Activated T-cell treated with anti-CD3 and anti-CD28 coated beads for 48 hours (primary cell): Measurements from ENCODE around the gene BCL3.

ENCODE experiments used
- DNase-seq: peaks from one replicate; pipeline ENCODE4 v3.0.0-alpha.2; 2020; ENCODE audit warnings: low read depth

Gene BCL3

DNA sequence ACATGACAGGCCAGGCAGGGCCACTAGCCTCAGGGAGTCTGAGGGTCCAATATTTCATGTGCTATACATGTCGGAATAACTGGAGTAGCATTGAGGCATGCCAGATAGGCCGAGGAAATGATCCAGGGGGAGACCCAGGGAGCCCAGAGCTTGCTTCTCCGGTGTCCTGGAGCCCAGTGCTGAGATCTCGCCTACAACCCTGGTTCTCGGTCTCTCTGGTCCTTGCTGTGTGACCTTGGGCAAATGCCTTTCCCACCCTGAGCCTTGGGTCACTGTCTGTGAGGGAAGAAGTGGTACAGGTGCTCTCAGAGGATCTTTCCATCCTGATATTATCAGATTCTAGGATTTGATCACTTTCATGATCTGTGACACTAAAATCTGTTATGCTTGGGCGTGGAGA lies 40.5 kb downstream of the BCL3 start:
- DNase-seq = no peak

DNA sequence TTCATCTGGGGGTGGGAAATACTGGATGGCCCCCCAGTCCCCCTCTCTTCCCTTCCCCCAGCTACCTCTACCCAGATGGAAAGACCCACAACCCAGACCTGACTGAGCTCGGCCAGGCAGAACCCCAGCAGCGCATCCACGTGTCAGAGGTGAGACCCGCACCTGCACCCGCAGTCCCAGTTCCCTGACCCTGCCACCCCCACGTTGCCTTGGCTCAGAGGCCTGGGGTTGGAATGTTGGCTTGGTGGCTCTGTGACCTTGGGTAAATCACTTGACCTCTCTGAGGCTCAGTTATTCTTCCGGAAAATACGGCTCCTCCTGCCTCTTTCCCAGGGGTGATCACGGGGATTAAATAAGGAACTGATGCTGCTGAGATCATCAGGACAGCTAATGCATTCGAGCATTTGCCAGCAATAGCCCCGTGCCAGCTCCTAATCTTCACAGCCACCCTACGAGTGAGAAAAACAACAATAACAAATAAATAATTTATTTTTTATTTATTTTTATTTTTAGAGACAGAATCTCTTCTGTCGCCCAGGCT lies 41.5 kb downstream of the BCL3 start:
- no peak for DNase-seq

DNA sequence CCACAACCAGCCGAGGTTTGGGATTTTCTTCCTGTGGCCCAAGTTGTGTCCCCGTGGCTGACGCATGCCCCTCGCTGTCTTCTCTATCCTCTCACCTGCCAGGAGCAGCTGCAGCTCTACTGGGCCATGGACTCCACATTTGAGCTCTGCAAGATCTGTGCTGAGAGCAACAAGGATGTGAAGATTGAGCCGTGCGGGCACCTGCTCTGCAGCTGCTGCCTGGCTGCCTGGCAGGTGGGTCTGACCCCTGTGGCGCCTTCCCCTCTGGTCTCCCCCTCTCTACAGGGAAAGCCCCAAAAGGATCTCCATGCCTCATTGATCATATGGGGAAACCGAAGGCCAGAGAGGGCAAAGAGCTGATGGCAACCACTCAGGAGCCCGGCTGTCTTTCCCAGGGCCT lies 43.8 kb downstream of the BCL3 start:
- no peak for DNase-seq

DNA sequence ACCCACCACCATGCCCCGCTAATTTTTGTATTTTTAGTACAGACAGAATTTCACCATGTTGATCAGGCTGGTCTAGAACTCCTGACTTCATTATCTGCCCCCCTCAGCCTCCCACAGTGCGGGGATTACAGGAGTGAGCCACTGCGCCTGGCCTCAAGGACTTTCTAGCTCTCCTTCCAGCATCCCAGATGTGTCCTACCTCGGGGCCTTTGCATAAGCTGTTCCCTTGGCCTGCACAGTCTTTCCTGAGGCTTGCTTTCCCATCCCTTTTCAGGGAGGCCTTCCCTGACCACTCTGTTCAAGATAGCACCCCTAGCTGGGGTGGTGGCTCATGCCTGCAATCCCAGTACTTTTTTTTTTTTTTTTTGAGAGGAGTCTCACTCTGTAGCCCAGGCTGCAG lies 46.1 kb downstream of the BCL3 start:
- no peak for DNase-seq

DNA sequence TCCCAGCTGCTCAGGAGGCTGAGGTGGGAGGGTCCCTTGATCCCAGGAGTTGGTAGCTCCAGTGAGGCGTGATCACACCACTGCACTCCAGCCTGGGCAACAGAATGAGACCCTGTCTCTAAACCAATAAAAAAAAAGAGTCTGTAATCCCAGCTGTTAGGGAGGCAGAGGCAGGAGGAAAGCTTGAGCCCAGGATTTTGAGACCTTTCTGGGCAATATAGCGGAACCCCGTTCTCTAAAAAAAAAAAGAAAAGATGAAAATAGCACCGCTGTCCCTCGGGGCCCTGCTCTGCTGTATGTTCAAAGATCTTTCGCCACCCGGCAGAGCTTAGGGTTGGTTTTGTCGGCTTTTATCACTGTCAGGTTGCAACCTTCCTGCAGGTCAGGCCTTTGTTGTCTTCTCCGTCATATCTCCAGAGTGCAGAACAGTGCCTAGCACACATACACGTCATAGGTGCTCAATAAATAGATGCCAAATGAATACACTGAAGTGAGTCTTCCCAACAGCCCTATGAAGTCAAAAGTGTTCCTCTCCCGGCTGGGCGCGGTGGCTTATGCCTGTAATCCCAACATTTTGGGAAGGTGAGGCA lies 47.0 kb downstream of the BCL3 start:
- DNase-seq = no peak

DNA sequence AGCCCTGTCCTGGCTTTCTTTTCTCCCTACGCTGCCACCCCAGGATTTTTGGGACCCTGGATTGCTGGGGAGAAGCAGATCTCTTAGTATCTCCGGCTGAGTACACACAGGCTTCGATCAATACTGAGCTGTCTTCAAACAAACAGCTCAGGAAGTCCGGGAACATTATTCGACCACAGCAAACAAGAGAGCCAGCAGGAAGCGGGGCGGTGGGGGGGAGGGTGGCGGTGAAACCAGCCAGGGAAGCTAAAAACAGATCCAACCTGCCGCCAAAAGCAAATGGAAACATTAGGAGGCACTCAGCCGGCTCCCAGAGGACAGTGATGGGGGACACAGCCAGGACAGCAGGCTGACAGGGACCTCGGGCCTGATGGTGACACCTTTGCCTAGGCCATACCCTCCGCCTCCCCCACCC lies 48.2 kb downstream of the BCL3 start:
- DNase-seq = no peak

DNA sequence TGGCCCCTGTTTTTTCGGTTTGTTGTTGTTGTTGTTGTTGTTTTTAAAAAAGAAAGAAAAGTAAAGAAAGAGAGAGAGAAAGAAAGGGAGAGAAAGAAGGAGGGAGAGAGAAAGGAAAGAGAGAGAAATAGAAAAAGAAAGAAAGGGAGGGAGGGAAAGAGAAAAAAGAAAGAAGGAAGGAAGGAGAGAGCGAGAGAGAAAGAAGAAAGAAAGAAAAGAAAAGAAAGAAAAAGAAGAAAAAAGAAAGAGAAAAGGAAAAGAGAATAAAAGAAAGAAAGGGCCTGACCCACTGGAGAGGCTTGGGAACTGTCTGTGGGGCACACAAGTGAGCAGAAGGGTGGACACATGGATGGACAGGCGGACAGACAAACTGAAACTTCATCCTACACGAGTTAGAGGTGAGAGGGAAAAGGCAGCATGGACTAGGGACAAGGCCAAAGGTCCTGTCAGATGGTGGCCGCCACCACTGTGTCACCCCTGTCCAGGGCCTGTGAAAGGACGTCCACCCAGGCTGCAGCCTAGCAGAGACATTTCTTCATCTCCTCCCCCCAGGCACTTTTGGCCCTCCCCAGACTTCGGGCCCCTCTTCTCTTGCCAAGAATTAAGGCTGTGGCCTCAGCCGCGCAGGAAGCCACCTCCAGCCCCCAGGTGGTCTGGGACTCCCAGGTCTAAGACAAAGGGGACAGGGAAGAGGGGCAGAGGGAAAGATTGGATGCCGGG lies 51.3 kb downstream of the BCL3 start:
- no peak for DNase-seq

DNA sequence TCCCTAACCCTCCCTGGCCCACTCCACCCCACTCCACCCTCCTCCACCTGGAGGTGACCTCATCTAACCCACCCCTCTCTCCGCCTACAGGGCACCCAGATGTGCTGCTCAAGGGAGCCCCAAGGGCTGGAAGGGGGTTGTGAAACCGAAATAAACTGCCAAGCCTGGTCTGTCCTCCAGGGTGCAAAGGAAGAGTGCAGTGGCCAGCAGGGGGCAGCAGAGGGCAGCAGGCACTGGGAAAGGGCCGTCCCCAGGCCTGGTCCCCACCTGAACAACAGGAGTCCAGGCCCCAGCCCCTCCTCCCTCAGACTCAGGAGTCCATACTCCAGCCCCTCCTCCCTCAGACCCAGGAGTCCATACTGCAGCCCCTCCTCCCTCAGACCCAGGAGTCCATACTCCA lies 52.0 kb downstream of the BCL3 start:
- DNase-seq = peak; percentile 78

DNA sequence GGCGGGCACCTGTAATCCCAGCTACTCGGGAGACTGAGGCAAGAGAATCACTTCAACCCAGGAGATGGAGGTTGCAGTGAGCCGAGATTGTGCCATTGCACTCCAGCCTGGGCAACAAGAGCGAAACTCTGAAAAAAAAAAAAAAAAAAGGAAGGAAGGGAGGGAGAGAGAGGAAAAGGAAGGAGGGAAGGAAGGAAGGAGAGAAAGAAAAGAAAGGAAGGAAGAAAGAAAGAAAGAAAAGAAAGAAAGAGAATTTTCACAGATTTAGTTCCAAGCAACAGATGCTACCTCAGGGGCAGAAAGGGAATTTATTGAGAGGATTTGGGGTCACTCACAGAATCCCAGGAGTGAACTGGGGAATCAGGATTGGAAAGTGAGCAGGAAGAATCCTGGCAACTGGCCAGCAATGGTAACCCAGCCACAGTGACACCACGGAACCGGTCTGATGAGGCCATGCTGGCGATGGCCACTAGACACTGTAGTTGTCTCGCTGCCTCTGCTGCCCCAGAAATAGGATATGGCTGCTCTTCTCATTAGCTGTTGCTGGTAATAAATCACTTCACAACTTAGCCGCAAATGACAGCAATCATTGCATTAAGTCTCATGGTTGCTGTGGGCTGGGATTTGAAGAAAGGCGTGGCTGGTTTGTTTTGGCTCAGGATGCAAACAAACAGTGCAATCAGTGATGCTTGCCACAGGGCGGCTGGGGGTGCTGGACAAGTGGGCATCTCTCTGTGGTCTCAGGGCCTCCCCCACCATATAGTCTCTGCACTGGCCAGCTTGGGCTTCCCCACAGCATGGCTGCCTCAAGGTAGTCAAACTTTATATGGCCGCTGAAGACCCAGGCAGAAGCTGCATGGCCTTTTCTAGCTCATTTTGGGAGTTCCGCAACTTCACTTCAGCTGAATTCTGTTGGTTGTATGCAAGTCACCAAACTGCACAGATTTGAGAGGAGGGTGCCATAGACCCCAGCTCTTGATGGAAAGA lies 55.2 kb downstream of the BCL3 start:
- DNase-seq = no peak

DNA sequence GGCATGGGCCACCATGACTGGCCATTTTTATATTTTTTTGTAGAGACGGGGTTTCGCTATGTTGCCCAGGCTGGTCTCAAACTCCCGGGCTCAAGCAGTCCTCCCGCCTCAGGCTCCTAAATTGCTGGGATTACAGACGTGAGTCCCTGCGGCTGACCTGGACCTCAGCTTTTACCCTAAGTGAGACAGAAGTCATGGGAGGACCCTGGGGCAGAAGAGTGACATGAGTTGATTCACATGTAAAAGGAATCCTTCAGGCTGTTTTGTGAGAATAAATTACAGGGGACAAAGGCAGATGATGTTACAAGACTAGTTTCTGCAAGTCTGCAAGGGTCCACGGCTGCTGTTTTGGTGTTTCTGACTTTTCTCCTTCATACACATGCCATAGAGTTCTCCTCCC lies 57.8 kb downstream of the BCL3 start:
- DNase-seq = no peak

DNA sequence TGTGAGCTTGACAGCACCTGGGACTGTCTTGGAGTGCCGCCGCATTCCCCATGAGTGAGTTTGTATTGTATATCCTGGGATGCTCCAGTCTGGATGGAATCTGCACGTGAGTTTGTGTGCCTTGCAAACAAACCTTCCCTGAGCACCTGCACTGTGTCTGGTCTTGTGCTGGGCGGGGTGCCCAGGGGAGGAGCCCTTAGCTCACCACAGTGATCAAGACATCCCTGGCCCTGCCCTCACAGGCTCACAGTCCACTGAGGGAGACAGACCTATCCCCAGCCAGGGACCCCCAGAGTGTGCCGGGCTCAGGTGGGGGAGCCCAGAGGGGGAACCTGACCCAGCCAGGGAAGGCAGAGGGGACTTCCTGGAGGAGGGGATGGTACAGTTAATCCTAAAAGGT lies 58.7 kb downstream of the BCL3 start:
- DNase-seq = no peak

DNA sequence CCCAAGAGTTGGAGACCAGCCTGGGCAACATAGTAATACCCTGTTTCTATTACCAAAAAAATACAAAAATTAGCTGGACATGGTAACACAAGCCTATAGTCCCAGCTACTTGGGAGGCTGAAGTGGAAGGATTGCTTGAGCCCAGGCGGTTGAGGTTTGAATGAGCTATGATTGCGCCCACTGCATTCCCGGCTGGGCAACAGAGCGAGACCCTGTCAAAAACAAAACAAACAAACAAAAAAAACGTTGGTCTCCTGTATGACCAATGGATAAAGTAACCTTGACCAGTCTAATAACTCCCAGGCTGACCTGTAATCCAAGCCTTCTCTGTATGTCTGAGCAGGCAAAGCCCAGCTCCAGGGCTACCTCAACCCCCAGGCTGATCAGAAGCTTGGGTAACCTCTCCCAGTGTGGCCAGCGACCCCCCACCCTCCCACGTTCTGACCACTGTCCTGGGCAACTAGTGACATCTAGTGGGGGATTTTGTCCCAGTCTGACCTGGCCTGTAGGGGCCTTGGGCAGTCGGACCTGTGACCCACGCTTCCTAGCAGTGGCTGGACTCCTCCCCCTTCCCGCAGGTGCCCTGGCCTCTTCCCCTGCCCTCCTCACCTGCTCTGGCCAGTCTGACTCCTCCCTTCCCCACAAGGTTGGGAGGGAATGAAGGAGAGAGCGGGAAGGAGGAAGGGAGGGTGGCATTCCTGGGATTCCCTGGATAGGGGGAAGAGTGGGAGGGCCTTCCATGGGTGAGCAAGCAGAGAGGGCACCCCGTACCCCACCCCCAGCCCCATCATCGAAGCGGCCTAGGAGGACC lies 59.3 kb downstream of the BCL3 start:
- DNase-seq = no peak

DNA sequence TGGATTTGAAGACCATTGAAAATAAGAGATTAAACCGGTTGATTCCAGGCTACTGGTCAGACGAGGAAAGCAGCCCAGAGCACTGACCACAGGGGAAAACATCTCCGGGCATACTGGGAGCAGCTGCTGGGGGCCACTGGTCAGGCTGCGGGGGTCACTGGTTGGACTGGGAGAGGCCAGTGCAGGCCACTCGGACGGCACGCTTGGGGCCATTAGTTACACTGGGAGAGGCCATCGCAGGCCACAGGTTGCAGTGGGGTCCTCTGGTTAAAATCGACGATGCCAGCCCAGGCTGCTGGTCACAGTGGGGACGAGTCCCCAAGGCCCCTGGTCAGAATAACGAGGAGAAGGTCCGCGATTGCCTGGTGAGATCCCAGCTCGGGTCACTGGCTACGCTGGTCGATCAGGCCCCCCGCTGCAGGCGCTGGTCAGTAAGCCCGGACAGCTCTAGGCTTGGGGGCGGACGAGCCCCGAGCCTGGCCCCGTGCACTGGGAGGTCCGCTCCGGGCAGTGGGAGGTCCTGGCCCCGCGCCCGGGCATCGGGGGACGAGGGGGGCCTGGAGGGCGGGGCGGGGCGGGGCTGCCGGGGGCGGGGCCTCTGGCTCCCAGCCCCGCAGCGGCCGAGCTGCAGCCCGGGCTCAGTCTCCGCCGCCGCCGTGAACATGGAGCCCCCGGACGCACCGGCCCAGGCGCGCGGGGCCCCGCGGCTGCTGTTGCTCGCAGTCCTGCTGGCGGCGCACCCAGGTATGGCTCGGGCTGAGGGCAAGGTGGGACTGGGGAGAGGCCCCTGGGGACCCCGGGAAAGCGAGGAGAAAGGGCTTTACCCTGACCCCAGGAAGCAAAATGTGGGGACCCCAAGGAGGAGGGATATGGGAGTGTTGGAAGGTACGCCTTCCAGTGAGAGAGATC lies 60.2 kb downstream of the BCL3 start, which contains the start of gene BCAM:
BCAM (plus strand) TSS at position 641 of the 909 bp plus-strand sequence; CDS start at position 663, 22 bp downstream.
- no peak for DNase-seq
